Germinal center (tissue), 1 donor: ENCODE results near the gene R3HDM2.
A peak's percentile ranks its signal among the peaks of the same experiment; 100 is the strongest.
"Not testable (repeated sequence)": the region's sequence is repeated elsewhere in the genome, so short reads cannot be mapped to it uniquely, and the experiment has no call there.

Experiments
- DNase-seq: peaks from one replicate; pipeline ENCODE4 v3.0.0; 2012; ENCODE audit warnings: mixed read lengths, low spot score

R3HDM2 gene

DNA sequence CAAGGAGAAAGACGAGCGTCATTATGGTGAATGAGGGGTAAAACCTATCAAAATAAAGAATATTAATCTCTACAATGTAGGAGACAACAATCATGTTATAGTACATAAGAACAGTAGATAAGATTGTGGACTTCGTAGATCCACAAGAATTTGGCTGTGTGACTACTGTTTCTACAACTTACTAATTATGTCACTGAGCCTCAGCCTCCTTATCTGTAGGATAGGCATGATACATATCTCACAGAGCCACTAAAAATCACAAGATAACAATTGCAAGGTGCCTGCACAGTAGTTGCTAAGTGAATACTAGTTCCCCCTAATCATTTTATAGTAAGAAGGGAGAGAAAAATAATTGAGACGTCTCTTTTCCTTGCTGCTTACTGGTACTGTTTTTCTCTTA, 101.6 kb downstream of the R3HDM2 start:
- DNase-seq, result no peak

DNA sequence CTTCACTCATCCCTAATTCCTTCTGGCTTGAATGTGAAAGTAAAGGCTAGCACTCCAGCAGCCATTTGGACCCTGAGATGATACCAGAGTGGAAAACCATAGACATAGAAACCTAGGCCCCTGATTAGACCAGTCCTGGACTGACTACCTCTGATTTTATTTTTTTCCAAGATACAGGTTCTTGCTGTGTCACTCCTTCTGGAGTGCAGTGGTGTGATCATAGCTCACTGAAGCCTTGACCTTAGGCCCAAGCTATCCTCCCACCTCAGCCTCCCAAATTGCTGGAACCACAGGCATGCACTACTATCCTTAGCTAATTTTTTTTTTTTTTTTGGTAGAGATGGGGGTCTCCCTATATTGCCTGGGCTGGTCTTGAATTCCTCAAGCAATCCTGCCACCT, 105.4 kb downstream of the R3HDM2 start:
- DNase-seq, result no peak

DNA sequence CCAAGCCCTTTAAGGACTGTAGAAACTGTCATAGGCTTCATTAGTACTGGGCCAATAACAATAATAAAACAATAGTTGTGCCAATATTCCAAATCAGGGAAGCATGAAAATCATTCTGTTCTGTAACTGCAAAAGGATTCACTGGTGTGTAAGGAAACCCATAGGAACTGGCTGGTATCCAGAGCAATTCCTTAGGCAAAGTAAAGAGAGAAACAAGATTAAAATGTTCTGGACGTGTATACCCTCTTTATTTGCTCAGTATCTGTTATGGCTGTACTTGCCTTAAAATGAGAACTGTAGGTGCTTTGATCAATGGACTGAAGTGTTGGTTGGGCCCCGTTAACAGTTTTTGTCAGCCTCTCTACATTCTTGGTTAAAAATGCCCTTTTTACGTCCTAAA, 107.4 kb downstream of the R3HDM2 start:
- no peak for DNase-seq

- DNase-seq, result no peak
These were observed 110.2 kb downstream of the R3HDM2 start for GRCh38 chr12:57320639-57321038.

- DNase-seq, result no peak
These were observed 111.0 kb downstream of the R3HDM2 start for GRCh38 chr12:57319678-57320469.

DNA sequence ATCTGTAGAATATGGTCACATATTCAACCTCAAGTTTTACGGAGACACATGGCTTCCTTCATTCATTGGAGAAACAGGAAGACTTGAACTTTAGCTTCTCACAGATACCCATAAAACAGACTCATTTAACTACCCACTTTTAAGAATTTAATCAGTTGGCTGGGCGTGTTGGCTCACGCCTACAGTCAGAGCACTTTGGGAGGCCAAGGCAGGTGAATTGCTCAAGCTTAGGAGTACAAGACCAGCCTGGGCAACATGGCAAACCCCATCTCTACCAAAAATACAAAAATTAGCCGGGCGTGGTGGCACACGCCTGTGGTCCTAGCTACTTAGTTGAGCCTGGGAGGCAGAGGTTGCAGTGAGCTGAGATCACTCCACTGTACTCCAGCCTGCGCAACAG, 115.2 kb downstream of the R3HDM2 start:
- no peak for DNase-seq

DNA sequence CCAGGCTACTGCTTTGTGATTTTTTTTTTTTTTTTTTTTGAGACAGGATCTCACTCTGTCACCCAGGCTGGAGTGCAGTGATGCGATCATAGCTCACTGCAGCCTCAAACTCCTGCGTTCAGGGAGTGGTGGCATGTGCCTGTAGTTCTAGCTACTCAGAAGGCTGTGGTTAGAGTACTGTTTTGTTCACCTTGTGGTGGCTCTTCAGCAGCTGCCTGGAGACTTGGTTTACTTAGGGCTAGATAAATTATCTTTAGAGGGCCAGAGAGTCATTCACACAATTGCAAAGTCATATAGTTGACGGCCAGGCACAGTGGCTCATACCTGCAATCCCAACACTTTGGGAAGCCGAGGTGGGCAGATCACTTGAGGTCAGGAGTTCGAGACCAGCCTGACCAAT, 118.6 kb downstream of the R3HDM2 start:
- DNase-seq, result not testable (repeated sequence)

DNA sequence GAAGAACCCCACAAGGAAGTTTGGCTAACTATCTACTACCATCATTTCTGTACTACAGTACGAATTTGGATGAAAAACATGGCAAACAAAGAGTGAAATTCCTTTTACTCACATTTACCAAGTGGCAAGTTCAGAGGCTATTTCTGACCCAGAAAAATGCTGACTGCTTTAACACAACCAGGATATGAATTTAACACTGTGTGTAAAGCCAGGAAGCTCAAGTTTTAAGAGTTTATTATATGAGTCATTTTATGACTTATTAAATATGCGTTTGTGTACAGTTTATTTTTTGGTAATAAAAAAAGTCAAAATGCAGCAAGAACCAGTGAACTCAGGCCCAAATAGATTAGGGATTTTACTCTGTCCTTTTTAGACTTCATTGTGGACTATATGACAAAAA, 121.4 kb downstream of the R3HDM2 start:
- no peak for DNase-seq

GRCh38 chr12:57300961-57301584, 129.8 kb downstream of the R3HDM2 start:
- no peak for DNase-seq

- DNase-seq, result no peak
These were observed 131.3 kb downstream of the R3HDM2 start for GRCh38 chr12:57299514-57300016.

GRCh38 chr12:57296291-57296690, 134.6 kb downstream of the R3HDM2 start:
- no peak for DNase-seq

GRCh38 chr12:57282073-57282472, 148.8 kb downstream of the R3HDM2 start:
- not testable (repeated sequence) for DNase-seq

GRCh38 chr12:57280211-57281062, 150.4 kb downstream of the R3HDM2 start:
- DNase-seq, result peak; percentile 70

DNA sequence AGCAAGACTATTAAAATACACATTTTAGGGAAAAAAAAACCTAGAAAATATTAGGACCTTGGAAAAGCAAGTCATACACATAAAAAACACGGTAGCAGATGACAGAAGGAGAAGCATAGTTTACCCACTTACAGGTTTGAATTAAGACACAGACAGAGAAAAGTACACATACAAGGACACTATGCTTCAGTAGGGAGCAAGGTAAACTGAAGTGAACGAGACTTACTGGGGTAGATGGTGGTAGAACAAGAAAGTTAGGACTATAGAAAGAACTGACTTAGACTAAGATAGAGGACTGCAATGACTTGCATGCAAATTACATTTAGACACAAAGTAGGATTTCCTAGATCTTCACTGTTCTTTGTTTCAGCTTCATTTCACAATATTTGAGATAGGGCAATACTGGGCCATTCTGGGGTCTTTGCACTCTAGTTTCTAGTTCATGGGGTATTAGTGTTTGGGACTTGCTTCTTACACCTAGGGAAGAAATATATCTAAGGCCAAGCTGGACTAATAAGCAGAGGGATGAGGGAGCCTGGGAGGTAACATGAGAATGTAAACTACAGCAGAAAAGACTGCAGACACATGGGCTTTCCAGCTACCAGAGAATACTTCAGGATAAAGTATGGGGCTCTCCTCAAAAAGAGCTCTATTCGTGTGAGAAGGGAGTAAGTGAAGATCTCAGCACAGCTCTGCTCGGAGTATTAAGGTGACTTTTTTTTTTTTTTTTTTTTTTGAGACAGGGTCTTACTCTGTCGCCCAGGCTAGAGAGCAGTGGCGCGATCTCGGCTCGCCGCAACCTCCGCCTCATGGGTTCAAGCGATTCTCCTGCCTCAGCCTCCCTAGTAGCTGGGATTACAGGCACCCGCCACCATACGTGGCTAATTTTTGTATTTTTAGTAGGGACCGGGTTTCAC, 152.1 kb downstream of the R3HDM2 start:
- DNase-seq, result no peak

DNA sequence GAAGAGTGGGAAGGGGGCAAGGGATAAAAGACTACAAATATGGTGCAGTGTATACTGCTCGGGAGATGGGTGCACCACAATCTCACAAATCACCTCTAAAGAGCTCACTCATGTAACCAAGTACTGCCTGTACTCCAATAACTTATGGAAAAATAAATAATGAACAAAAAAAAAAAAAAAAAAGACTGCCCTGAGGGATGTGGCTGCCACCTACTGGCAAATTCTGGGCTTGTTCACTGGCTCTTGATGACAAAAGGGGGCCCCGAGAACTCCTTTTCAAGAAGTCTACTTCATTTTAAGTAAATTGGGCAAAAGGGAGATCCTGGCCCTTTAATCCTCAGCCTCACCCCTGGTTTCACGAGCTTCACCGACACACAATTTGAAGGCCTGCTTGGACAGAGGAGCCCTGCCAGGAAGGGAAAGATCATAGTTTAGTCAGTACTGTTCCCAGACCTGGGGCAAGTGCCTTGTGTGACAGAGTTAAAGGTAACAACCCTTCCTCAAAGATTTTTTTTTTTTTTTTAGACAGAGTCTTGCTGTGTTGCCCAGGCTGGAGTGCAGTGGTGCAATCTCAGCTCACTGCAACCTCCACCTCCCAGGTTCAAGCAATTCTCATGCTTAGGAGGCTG, 153.8 kb downstream of the R3HDM2 start:
- no peak for DNase-seq

DNA sequence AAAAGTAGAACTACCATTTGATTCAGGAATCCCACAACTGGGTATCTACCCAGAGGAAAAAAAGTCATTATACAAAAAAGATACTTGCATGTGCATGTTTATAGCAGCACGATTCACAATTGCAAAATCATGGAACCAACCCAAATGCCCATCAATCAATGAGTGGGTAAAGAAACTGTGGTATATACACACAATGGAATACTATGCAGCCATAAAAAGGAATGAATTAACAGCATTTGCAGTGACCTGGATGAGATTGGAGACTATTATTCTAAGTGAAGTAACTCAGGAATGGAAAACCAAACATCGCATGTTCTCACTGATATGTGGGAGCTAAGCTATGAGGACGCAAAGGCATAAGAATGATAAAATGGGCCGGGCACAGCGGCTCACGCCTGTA, 154.6 kb downstream of the R3HDM2 start:
- not testable (repeated sequence) for DNase-seq

- no peak for DNase-seq
These were observed 157.3 kb downstream of the R3HDM2 start for GRCh38 chr12:57273516-57273915.

DNA sequence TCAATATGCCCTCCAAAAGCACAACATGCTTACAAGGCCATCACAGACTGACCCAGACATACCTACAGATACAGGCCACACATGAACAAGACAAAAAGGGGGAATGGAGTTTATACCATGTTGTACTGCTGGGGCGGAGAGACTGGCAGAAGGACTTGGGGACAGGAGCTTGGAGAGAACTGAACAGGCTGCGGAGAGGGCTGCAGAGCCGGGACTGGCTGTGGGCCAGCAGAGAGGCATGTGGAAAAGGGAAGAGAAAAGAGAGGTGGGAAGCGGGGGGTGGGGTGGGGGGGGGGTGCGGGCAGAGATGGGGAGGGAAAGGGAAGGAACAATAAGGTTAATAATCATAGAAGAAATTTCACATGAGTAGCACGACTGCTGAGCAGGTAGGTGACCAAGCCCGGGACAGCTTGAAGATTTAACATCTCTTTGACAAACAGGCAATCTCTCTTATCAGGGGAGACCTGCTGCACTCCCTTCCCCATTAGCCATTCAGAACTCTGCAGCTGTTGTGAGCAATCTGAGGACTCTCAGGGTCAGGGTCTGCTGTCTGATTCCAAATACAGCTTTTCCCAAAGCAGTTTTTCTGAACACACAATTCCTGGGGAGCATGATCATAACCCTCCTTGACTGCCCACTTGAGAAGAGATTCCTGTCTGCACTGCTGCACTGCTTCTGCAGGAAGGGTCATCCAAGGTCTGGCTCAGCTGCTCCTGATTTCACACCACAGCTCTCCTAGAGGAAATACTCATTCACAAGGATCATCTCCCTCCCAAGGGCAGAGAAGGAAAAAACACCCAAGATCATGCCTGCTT, 158.3 kb downstream of the R3HDM2 start:
- no peak for DNase-seq

DNA sequence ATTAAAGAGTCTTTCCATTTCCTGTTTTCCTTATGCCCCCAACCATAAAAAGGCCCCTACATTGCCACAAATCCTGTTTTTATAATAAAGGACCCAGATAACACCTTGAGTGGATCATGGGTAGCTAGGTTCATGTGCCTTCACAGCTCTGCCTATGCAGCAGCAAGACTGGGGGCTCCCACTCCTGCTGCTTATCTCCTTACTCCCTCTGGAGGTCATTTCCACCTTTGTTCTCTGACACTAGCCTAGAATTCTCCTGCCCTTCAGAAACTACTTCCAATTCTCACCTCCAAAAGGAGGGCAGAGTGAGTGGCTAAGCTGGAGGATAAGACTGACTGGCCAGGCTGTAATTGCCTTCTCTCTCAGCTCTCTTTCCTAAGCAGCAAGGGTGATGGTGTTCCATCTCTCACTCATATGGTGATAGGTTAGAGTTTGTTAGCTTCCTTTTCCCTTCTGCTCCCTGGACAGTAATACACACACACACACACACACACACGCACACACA, 159.8 kb downstream of the R3HDM2 start:
- no peak for DNase-seq

DNA sequence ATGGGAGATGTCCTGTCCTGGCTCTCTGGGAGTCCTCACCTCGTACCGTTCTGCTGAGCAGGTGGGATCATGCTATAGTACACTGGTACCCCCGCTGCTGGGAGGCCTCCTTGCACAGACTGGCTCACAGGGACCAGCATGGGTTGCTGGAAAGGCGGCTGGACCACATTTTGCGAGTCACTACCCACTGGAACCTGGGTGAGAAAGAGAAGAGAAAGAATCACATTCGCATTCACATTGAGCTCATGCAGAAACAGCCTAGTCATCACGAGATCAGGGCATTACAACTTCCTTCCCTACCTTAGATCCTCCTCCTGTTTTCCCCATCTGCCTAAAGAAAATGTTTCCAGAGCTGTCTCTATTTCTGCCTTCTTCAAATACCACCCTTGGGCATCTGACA, 162.6 kb downstream of the R3HDM2 start:
- no peak for DNase-seq
